HEK293 (cell line): ENCODE results near the gene NEK11.

Experiments used
- FEZF1 ChIP-seq: fragments of 450-650 bp; formaldehyde crosslinking; IDR thresholded peaks from 2 replicates; pipeline ENCODE4 v1.5.1; 2016; ENCODE audit warnings: missing biosample characterization, missing genetic modification characterization
- GLIS1 ChIP-seq: fragments of 450-650 bp; formaldehyde crosslinking; IDR thresholded peaks from 2 replicates; pipeline ENCODE4 v1.5.1; 2016; ENCODE audit warnings: missing biosample characterization, missing genetic modification characterization
- IKZF3 ChIP-seq: fragments of 450-650 bp; IDR thresholded peaks from 2 replicates; pipeline ENCODE4 v1.5.0; 2018; ENCODE audit warnings: missing biosample characterization, mild to moderate bottlenecking, missing genetic modification characterization, moderate library complexity
- INSM2 ChIP-seq: fragments of 450-650 bp; formaldehyde crosslinking; IDR thresholded peaks from 2 replicates; pipeline ENCODE4 v1.5.1; 2016; ENCODE audit warnings: missing biosample characterization, missing genetic modification characterization
- OSR2 ChIP-seq: fragments of 450-650 bp; formaldehyde crosslinking; IDR thresholded peaks from 2 replicates; pipeline ENCODE4 v1.5.1; 2016; ENCODE audit warnings: missing biosample characterization, missing genetic modification characterization
- PRDM10 ChIP-seq: fragments of 450-650 bp; formaldehyde crosslinking; IDR thresholded peaks from 2 replicates; pipeline ENCODE4 v1.5.1; 2016; ENCODE audit warnings: missing biosample characterization, missing genetic modification characterization
- SP2 ChIP-seq: fragments of 450-650 bp; formaldehyde crosslinking; IDR thresholded peaks from 2 replicates; pipeline ENCODE4 v1.5.1; 2016; ENCODE audit warnings: missing biosample characterization, missing genetic modification characterization
- SP3 ChIP-seq: fragments of 450-650 bp; formaldehyde crosslinking; IDR thresholded peaks from 2 replicates; pipeline ENCODE4 v1.5.1; 2016; ENCODE audit warnings: missing biosample characterization, missing genetic modification characterization
- SP7 ChIP-seq: fragments of 450-650 bp; formaldehyde crosslinking; IDR thresholded peaks from 2 replicates; pipeline ENCODE4 v1.5.1; 2016; ENCODE audit warnings: missing biosample characterization, missing genetic modification characterization
- ZBTB44 ChIP-seq: fragments of 450-650 bp; IDR thresholded peaks from 2 replicates; pipeline ENCODE4 v1.5.1; 2018; ENCODE audit warnings: missing biosample characterization, mild to moderate bottlenecking, missing genetic modification characterization
- ZBTB8A ChIP-seq: fragments of 450-650 bp; formaldehyde crosslinking; IDR thresholded peaks from 2 replicates; pipeline ENCODE4 v1.5.1; 2016; ENCODE audit warnings: missing biosample characterization, missing genetic modification characterization
- ZFHX2 ChIP-seq: fragments of 450-650 bp; formaldehyde crosslinking; conservative IDR thresholded peaks from 2 replicates; pipeline ENCODE4 v1.5.1; 2016; ENCODE audit warnings: missing biosample characterization, missing genetic modification characterization
- ZFP69B ChIP-seq: fragments of 450-650 bp; formaldehyde crosslinking; IDR thresholded peaks from 2 replicates; pipeline ENCODE4 v1.5.1; 2016; ENCODE audit warnings: missing biosample characterization, missing genetic modification characterization
- ZIC2 ChIP-seq: fragments of 450-650 bp; formaldehyde crosslinking; IDR thresholded peaks from 2 replicates; pipeline ENCODE4 v1.5.1; 2016; ENCODE audit warnings: missing biosample characterization, missing genetic modification characterization
- ZNF132 ChIP-seq: fragments of 450-650 bp; formaldehyde crosslinking; IDR thresholded peaks from 2 replicates; pipeline ENCODE4 v1.5.1; 2017; ENCODE audit warnings: missing biosample characterization, missing genetic modification characterization, borderline replicate concordance
- ZNF184 ChIP-seq: fragments of 450-650 bp; IDR thresholded peaks from 2 replicates; pipeline ENCODE4 v1.5.1; 2018; ENCODE audit warnings: missing biosample characterization, mild to moderate bottlenecking, missing genetic modification characterization
- ZNF223 ChIP-seq: fragments of 450-650 bp; formaldehyde crosslinking; IDR thresholded peaks from 2 replicates; pipeline ENCODE4 v1.5.1; 2016; ENCODE audit warnings: missing biosample characterization, missing genetic modification characterization
- ZNF24 ChIP-seq: fragments of 450-650 bp; formaldehyde crosslinking; IDR thresholded peaks from 2 replicates; pipeline ENCODE4 v1.5.1; 2016; ENCODE audit warnings: missing biosample characterization, missing genetic modification characterization
- ZNF335 ChIP-seq: fragments of 450-650 bp; formaldehyde crosslinking; conservative IDR thresholded peaks from 2 replicates; pipeline ENCODE4 v1.5.1; 2016; ENCODE audit warnings: missing biosample characterization, missing genetic modification characterization
- ZNF341 ChIP-seq: fragments of 450-650 bp; formaldehyde crosslinking; IDR thresholded peaks from 2 replicates; pipeline ENCODE4; 2016; ENCODE audit warnings: low read depth, missing biosample characterization, missing genetic modification characterization
- ZNF366 ChIP-seq: fragments of 450-650 bp; formaldehyde crosslinking; conservative IDR thresholded peaks from 2 replicates; pipeline ENCODE4 v1.5.1; 2016; ENCODE audit warnings: missing biosample characterization, missing genetic modification characterization
- ZNF561 ChIP-seq: fragments of 450-650 bp; IDR thresholded peaks from 2 replicates; pipeline ENCODE4 v1.5.1; 2018; ENCODE audit warnings: missing biosample characterization, missing genetic modification characterization, borderline replicate concordance
- ZNF660 ChIP-seq: fragments of 450-650 bp; IDR thresholded peaks from 2 replicates; pipeline ENCODE4 v1.5.1; 2018; ENCODE audit warnings: missing biosample characterization, mild to moderate bottlenecking, missing genetic modification characterization
- ZNF664 ChIP-seq: fragments of 450-650 bp; formaldehyde crosslinking; IDR thresholded peaks from 2 replicates; pipeline ENCODE4 v1.5.1; 2016; ENCODE audit warnings: missing biosample characterization, missing genetic modification characterization
- ZNF701 ChIP-seq: fragments of 450-650 bp; formaldehyde crosslinking; IDR thresholded peaks from 2 replicates; pipeline ENCODE4 v1.5.1; 2016; ENCODE audit warnings: missing biosample characterization, missing genetic modification characterization
- ZSCAN4 ChIP-seq: fragments of 450-650 bp; formaldehyde crosslinking; IDR thresholded peaks from 2 replicates; pipeline ENCODE4 v1.5.1; 2017; ENCODE audit warnings: missing biosample characterization, missing genetic modification characterization
- ZXDB ChIP-seq: fragments of 450-650 bp; formaldehyde crosslinking; IDR thresholded peaks from 2 replicates; pipeline ENCODE4 v1.5.1; 2016; ENCODE audit warnings: missing biosample characterization, missing genetic modification characterization
- TF ChIP-seq, protein P1 (sequence below): fragments of 450-650 bp; formaldehyde crosslinking; IDR thresholded peaks from 2 replicates; pipeline ENCODE4 v1.5.1; 2017; ENCODE audit warnings: missing biosample characterization, missing genetic modification characterization
- TF ChIP-seq, protein P2 (sequence below): fragments of 450-650 bp; formaldehyde crosslinking; IDR thresholded peaks from 2 replicates; pipeline ENCODE4 v1.5.1; 2016; ENCODE audit warnings: missing biosample characterization, missing genetic modification characterization

The NEK11 gene

GRCh38 chr3:131216801-131217200, 190.1 kb downstream of the NEK11 start (continued):
- TF ChIP-seq ZSCAN4 (tag by site-specific recombination) = no peak
- TF ChIP-seq SP2 (tag by site-specific recombination) = no peak
- TF ChIP-seq ZIC2 (tag by site-specific recombination) = peak; percentile 77
- TF ChIP-seq PRDM10 = peak; percentile 69
- TF ChIP-seq, protein P1, sequence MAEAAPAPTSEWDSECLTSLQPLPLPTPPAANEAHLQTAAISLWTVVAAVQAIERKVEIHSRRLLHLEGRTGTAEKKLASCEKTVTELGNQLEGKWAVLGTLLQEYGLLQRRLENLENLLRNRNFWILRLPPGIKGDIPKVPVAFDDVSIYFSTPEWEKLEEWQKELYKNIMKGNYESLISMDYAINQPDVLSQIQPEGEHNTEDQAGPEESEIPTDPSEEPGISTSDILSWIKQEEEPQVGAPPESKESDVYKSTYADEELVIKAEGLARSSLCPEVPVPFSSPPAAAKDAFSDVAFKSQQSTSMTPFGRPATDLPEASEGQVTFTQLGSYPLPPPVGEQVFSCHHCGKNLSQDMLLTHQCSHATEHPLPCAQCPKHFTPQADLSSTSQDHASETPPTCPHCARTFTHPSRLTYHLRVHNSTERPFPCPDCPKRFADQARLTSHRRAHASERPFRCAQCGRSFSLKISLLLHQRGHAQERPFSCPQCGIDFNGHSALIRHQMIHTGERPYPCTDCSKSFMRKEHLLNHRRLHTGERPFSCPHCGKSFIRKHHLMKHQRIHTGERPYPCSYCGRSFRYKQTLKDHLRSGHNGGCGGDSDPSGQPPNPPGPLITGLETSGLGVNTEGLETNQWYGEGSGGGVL (tag by site-specific recombination) = peak; percentile 38; the same call in 1 of the 2 replicates
- peak; percentile 69 for TF ChIP-seq ZNF335 (tag by site-specific recombination)
- TF ChIP-seq ZNF24 (tag by site-specific recombination) = peak; percentile 70; the same call in 1 of the 2 replicates
- TF ChIP-seq INSM2 (tag by site-specific recombination) = no peak
- no peak for TF ChIP-seq ZFHX2 (tag by site-specific recombination)
- TF ChIP-seq, protein P2, sequence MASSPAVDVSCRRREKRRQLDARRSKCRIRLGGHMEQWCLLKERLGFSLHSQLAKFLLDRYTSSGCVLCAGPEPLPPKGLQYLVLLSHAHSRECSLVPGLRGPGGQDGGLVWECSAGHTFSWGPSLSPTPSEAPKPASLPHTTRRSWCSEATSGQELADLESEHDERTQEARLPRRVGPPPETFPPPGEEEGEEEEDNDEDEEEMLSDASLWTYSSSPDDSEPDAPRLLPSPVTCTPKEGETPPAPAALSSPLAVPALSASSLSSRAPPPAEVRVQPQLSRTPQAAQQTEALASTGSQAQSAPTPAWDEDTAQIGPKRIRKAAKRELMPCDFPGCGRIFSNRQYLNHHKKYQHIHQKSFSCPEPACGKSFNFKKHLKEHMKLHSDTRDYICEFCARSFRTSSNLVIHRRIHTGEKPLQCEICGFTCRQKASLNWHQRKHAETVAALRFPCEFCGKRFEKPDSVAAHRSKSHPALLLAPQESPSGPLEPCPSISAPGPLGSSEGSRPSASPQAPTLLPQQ (tag by site-specific recombination) = peak; percentile 58
- TF ChIP-seq FEZF1 (tag by site-specific recombination) = peak; percentile 75
- TF ChIP-seq ZNF132 = no peak
- TF ChIP-seq ZBTB44 (tag by site-specific recombination) = no peak
- 0 out of 2 replicates have a peak, but pooled peaks have one; percentile 46 for TF ChIP-seq ZNF184 (tag by site-specific recombination)
- peak; percentile 45 for TF ChIP-seq IKZF3 (tag by site-specific recombination)
- TF ChIP-seq ZNF664 (tag by site-specific recombination) = no peak
- TF ChIP-seq ZNF660 = peak; percentile 91
- TF ChIP-seq SP7 (tag by site-specific recombination) = peak; percentile 72
- TF ChIP-seq OSR2 (tag by site-specific recombination) = 0 out of 2 replicates have a peak, but pooled peaks have one; percentile 8
- TF ChIP-seq ZFP69B (tag by site-specific recombination) = peak; percentile 30; the same call in 1 of the 2 replicates
- TF ChIP-seq ZBTB8A = no peak
- peak; percentile 52; the same call in 1 of the 2 replicates for TF ChIP-seq ZNF561 (tag by site-specific recombination)
- peak; percentile 51 for TF ChIP-seq ZNF341 (tag by site-specific recombination)
- TF ChIP-seq ZNF701 (tag by site-specific recombination) = no peak
- TF ChIP-seq GLIS1 (tag by site-specific recombination) = peak; percentile 94
- TF ChIP-seq ZNF366 (tag by site-specific recombination) = 0 out of 2 replicates have a peak, but pooled peaks have one; percentile 10
- peak; percentile 42 for TF ChIP-seq ZXDB (tag by site-specific recombination)
- no peak for TF ChIP-seq SP3
- no peak for TF ChIP-seq ZNF223 (tag by site-specific recombination)
